Measurements from ENCODE around the gene ZNF133.
"Not testable (repeated sequence)": the region's sequence is repeated elsewhere in the genome, so short reads cannot be mapped to it uniquely, and the experiment has no call there.

Gene ZNF133

GRCh38 chr20:18287546-18287914 lies 797 bp upstream of the ZNF133 start:
- no peak for DNase-seq

GRCh38 chr20:18288749-18289267 lies 481 bp downstream of the ZNF133 start:
- DNase-seq, result no peak

GRCh38 chr20:18289306-18289705 lies 979 bp downstream of the ZNF133 start:
- no peak for DNase-seq

GRCh38 chr20:18299364-18299763 lies 11.0 kb downstream of the ZNF133 start:
- no peak for DNase-seq

GRCh38 chr20:18304618-18305017 lies 16.3 kb downstream of the ZNF133 start:
- DNase-seq, result no peak

GRCh38 chr20:18307301-18307700 lies 19.0 kb downstream of the ZNF133 start:
- DNase-seq, result no peak

- DNase-seq, result no peak
These were observed 21.7 kb downstream of the ZNF133 start for GRCh38 chr20:18310051-18310450.

GRCh38 chr20:18310592-18310991 lies 22.3 kb downstream of the ZNF133 start:
- no peak for DNase-seq

- DNase-seq, result no peak
These were observed 24.4 kb downstream of the ZNF133 start for GRCh38 chr20:18312723-18313122.

GRCh38 chr20:18313411-18313810 lies 25.1 kb downstream of the ZNF133 start:
- no peak for DNase-seq

- no peak for DNase-seq
These were observed 26.6 kb downstream of the ZNF133 start for GRCh38 chr20:18314786-18315406.

- no peak for DNase-seq
These were observed 27.8 kb downstream of the ZNF133 start for GRCh38 chr20:18316166-18316565.

GRCh38 chr20:18321316-18321715 lies 33.0 kb downstream of the ZNF133 start:
- DNase-seq, result no peak

- no peak for DNase-seq
These were observed 33.9 kb downstream of the ZNF133 start for GRCh38 chr20:18321976-18322950.

GRCh38 chr20:18323705-18324104 lies 35.4 kb downstream of the ZNF133 start:
- no peak for DNase-seq

GRCh38 chr20:18324596-18325089 lies 36.3 kb downstream of the ZNF133 start:
- no peak for DNase-seq

GRCh38 chr20:18326990-18327389 lies 38.7 kb downstream of the ZNF133 start:
- no peak for DNase-seq

GRCh38 chr20:18331694-18332093 lies 43.4 kb downstream of the ZNF133 start:
- DNase-seq, result no peak

GRCh38 chr20:18349749-18350148 lies 61.4 kb downstream of the ZNF133 start:
- not testable (repeated sequence) for DNase-seq

- DNase-seq, result no peak
These were observed 71.5 kb downstream of the ZNF133 start for GRCh38 chr20:18359854-18360253.

- no peak for DNase-seq
These were observed 72.3 kb downstream of the ZNF133 start for GRCh38 chr20:18360635-18361034.

- no peak for DNase-seq
These were observed 73.4 kb downstream of the ZNF133 start for GRCh38 chr20:18361678-18362077.

- DNase-seq, result no peak
These were observed 74.6 kb downstream of the ZNF133 start for GRCh38 chr20:18362916-18363315.

GRCh38 chr20:18363708-18364107 lies 75.4 kb downstream of the ZNF133 start:
- DNase-seq, result no peak
